ENCODE measurements around the gene SPG11.

SPG11 gene

DNA sequence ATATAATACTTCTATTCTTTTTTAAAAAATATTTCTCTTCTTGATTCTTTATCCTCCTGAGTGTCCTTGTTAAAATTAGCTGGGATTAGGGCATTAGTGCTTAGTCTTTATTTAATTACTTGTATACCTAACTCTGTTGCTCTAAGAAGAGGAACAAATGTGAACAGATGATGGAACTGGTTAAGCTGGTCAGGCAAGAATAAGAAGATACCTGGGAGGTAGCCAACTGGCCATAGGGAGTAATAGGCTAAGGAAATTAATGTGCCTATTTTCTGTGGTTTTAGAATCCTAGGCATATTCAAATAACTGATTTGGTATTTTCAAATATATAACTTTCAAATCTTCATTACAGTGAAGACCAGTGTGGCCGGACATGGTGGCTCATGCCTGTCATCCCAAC, 72.1 kb downstream of the SPG11 start:
- TF ChIP-seq EZH2phosphoT487 (IDR thresholded peaks at IDR 0.05; ENCODE audit: borderline replicate concordance) = no peak
- no peak for TF ChIP-seq CTCF (conservative IDR thresholded peaks at IDR 0.05; ENCODE audit: low read length)
- H3F3A ChIP-seq (ENCODE audit: low read depth) = no peaks in the 10 kb centered on the region

DNA sequence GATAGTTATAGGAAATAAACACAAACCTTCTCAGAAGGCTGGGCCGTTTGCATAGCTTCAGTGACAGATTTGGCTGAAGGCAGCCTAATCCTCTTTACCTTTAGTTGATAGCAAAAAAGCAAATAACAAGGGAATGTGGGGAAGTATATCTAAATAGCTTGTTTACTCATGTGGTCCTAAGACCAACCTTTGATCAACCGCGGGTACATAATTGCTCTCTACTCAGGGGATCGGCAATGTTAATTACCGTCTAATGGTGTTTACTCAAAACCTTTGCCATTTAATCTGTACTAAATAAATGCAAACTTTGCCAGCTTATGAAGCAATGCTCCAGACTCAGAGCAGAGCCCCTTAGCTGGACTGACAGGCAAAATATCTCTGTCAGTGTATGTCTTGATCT, 74.9 kb downstream of the SPG11 start:
- H3K9ac ChIP-seq (ENCODE audit: low read depth, low read length, poor library complexity, severe bottlenecking) = no peak overlapping the region
- no peak overlapping the region for H3K4me2 ChIP-seq (ENCODE audit: low read depth, low read length, poor library complexity, severe bottlenecking)
- no peak overlapping the region for H3K4me3 ChIP-seq (ENCODE audit: low read length, poor library complexity, severe bottlenecking)
- H3K79me2 ChIP-seq (ENCODE audit: insufficient read depth, low read length) = no peaks in the 10 kb centered on the region
- no peaks in the 10 kb centered on the region for H3K27me3 ChIP-seq (ENCODE audit: insufficient read depth, low read length, poor library complexity, severe bottlenecking)
- H3F3A ChIP-seq (ENCODE audit: low read depth) = no peaks in the 10 kb centered on the region
- H3K36me3 ChIP-seq (ENCODE audit: insufficient read depth, low read length) = peaks cover 67% of the 10 kb centered on the region; the same call in 1 of the 2 replicates
- no peak overlapping the region for H2AFZ ChIP-seq (ENCODE audit: low read length)
- no peaks in the 10 kb centered on the region for H4K20me1 ChIP-seq (ENCODE audit: insufficient read depth, low read length, poor library complexity, severe bottlenecking)
- TF ChIP-seq EZH2phosphoT487 (IDR thresholded peaks at IDR 0.05; ENCODE audit: borderline replicate concordance) (no peak), CTCF (conservative IDR thresholded peaks at IDR 0.05; ENCODE audit: low read length) (no peak)
- H3K4me1 ChIP-seq (ENCODE audit: insufficient read depth, low read length, poor library complexity, severe bottlenecking) = no peaks in the 10 kb centered on the region
- H3K9me3 ChIP-seq (ENCODE audit: insufficient read depth, low read depth, low read length) = no peaks in the 10 kb centered on the region
- no peaks in the 10 kb centered on the region for H3K9me2 ChIP-seq (replicated peaks; ENCODE audit: low read depth, low read length)

More for the DNA sequence above, 72.1 kb downstream of the SPG11 start:
- Histone ChIP-seq H3K4me1 (ENCODE audit: insufficient read depth, low read length, poor library complexity, severe bottlenecking) (no peaks in the 10 kb centered on the region), H3K79me2 (ENCODE audit: insufficient read depth, low read length) (no peaks in the 10 kb centered on the region), H3K9me2 (replicated peaks; ENCODE audit: low read depth, low read length) (no peaks in the 10 kb centered on the region), H3K4me2 (ENCODE audit: low read depth, low read length, poor library complexity, severe bottlenecking) (no peak overlapping the region), H3K9me3 (ENCODE audit: insufficient read depth, low read depth, low read length) (no peaks in the 10 kb centered on the region), H3K36me3 (ENCODE audit: insufficient read depth, low read length) (peaks cover 59% of the 10 kb centered on the region; the same call in 1 of the 2 replicates), H3K4me3 (ENCODE audit: low read length, poor library complexity, severe bottlenecking) (no peak overlapping the region), H4K20me1 (ENCODE audit: insufficient read depth, low read length, poor library complexity, severe bottlenecking) (no peaks in the 10 kb centered on the region), H3K27me3 (ENCODE audit: insufficient read depth, low read length, poor library complexity, severe bottlenecking) (no peaks in the 10 kb centered on the region), H2AFZ (ENCODE audit: low read length) (no peak overlapping the region), H3K9ac (ENCODE audit: low read depth, low read length, poor library complexity, severe bottlenecking) (no peak overlapping the region)

DNA sequence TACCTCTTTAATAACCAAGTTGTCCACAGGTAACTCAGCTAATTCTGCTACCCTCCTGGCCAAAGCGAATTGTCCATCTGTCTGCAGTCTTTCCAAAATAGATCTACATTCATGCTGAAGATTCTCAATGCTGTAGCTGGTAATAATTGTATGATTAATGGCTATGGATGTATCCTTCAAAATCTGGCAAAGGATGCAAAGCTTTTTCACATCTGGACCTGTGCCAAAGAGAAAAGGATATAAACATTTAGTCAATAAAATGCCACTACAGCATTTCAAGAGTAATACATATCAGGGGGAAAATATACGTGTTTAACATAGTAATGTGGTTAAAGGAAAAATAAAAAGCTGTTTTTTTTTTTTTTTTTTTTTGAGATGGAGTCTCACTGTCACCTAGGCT, 77.8 kb downstream of the SPG11 start:
- H3K36me3 ChIP-seq (ENCODE audit: insufficient read depth, low read length) = peaks cover 64% of the 10 kb centered on the region; the same call in 1 of the 2 replicates
- no peak for TF ChIP-seq CTCF (conservative IDR thresholded peaks at IDR 0.05; ENCODE audit: low read length)
- TF ChIP-seq EZH2phosphoT487 (IDR thresholded peaks at IDR 0.05; ENCODE audit: borderline replicate concordance) = no peak
- H3K27me3 ChIP-seq (ENCODE audit: insufficient read depth, low read length, poor library complexity, severe bottlenecking) = no peaks in the 10 kb centered on the region
- no peak overlapping the region for H3K4me2 ChIP-seq (ENCODE audit: low read depth, low read length, poor library complexity, severe bottlenecking)
- H4K20me1 ChIP-seq (ENCODE audit: insufficient read depth, low read length, poor library complexity, severe bottlenecking) = no peaks in the 10 kb centered on the region
- H3K9me3 ChIP-seq (ENCODE audit: insufficient read depth, low read depth, low read length) = no peaks in the 10 kb centered on the region
- no peaks in the 10 kb centered on the region for H3K79me2 ChIP-seq (ENCODE audit: insufficient read depth, low read length)
- no peak overlapping the region for H3K4me3 ChIP-seq (ENCODE audit: low read length, poor library complexity, severe bottlenecking)
- H3F3A ChIP-seq (ENCODE audit: low read depth) = no peaks in the 10 kb centered on the region
- H2AFZ ChIP-seq (ENCODE audit: low read length) = no peak overlapping the region
- no peak overlapping the region for H3K9ac ChIP-seq (ENCODE audit: low read depth, low read length, poor library complexity, severe bottlenecking)
- H3K4me1 ChIP-seq (ENCODE audit: insufficient read depth, low read length, poor library complexity, severe bottlenecking) = no peaks in the 10 kb centered on the region
- H3K9me2 ChIP-seq (replicated peaks; ENCODE audit: low read depth, low read length) = no peaks in the 10 kb centered on the region
